ENCODE measurements around the gene NPB.

- no peak for TF ChIP-seq CTCF (IDR thresholded peaks at IDR 0.05)
- TF ChIP-seq POLR2A (IDR thresholded peaks at IDR 0.05) = no peak
- TF ChIP-seq POLR2AphosphoS5 (IDR thresholded peaks at IDR 0.05; ENCODE audit: insufficient read depth in 1 of 2, low read depth in 1 of 2) = no peak
Measured at GRCh38 chr17:81895400-81895799, 6.6 kb upstream of the NPB start.

All from vagina (tissue), 2 donors.